GM18520 (cell line): ENCODE data around the gene SLC29A1.
A peak's percentile ranks its signal among the peaks of the same experiment; 100 is the strongest.
"Not testable (repeated sequence)": the region's sequence is repeated elsewhere in the genome, so short reads cannot be mapped to it uniquely, and the experiment has no call there.

Source experiments
- ATAC-seq: cut with Tn5 transposase; IDR thresholded peaks from one replicate; pipeline ENCODE4 v1.9.1; 2021; ENCODE audit not compliant: unreplicated experiment

Gene SLC29A1

GRCh38 chr6:44223319-44224028, at the start of gene SLC29A1:
TSS of gene SLC29A1 (plus strand) at chr6:44223595. CDS start at chr6:44227314, 3,719 bp downstream.
- no peak for ATAC-seq

- no peak for ATAC-seq
Observed at GRCh38 chr6:44176130-44176761, 47.1 kb upstream of the SLC29A1 start.

GRCh38 chr6:44176762-44177509, 46.5 kb upstream of the SLC29A1 start:
- ATAC-seq = no peak

GRCh38 chr6:44177691-44178423, 45.5 kb upstream of the SLC29A1 start:
- no peak for ATAC-seq

- no peak for ATAC-seq
Observed at GRCh38 chr6:44178424-44179071, 44.8 kb upstream of the SLC29A1 start.

GRCh38 chr6:44179072-44179536, 44.3 kb upstream of the SLC29A1 start:
- ATAC-seq = no peak

GRCh38 chr6:44179648-44180047, 43.7 kb upstream of the SLC29A1 start:
- no peak for ATAC-seq

- ATAC-seq = no peak
Observed at GRCh38 chr6:44180406-44180805, 43.0 kb upstream of the SLC29A1 start.

GRCh38 chr6:44180886-44181285, 42.5 kb upstream of the SLC29A1 start:
- no peak for ATAC-seq

GRCh38 chr6:44181784-44182183, 41.6 kb upstream of the SLC29A1 start:
- not testable (repeated sequence) for ATAC-seq

GRCh38 chr6:44182911-44183390, 40.4 kb upstream of the SLC29A1 start:
- ATAC-seq = no peak

- no peak for ATAC-seq
Observed at GRCh38 chr6:44183783-44184182, 39.6 kb upstream of the SLC29A1 start.

GRCh38 chr6:44185356-44185755, 38.0 kb upstream of the SLC29A1 start:
- ATAC-seq = not testable (repeated sequence)

GRCh38 chr6:44185953-44186634, 37.3 kb upstream of the SLC29A1 start:
- no peak for ATAC-seq

- no peak for ATAC-seq
Observed at GRCh38 chr6:44186635-44187025, 36.8 kb upstream of the SLC29A1 start.

- ATAC-seq = no peak
Observed at GRCh38 chr6:44188819-44189218, 34.6 kb upstream of the SLC29A1 start.

- ATAC-seq = no peak
Observed at GRCh38 chr6:44189257-44189656, 34.1 kb upstream of the SLC29A1 start.

- ATAC-seq = peak; percentile 78
Observed at GRCh38 chr6:44190715-44191114, 32.7 kb upstream of the SLC29A1 start.

- ATAC-seq = no peak
Observed at GRCh38 chr6:44192428-44193041, 30.9 kb upstream of the SLC29A1 start.
